C4-2B (cell line): ENCODE measurements around the gene FOXE3.

ENCODE experiments used
- H3K27ac ChIP-seq: fragments of 450-650 bp; 2 replicates; pipeline ENCODE4 v1.5.1; 2017
- ZFX ChIP-seq: fragments of 450-650 bp; IDR thresholded peaks from 2 replicates; pipeline ENCODE4 v1.6.1; 2017
- TF ChIP-seq, protein P1 (sequence below): fragments of 450-650 bp; conservative IDR thresholded peaks from 2 replicates; pipeline ENCODE4 v1.5.1; 2017; ENCODE audit warnings: mild to moderate bottlenecking

Gene FOXE3

DNA sequence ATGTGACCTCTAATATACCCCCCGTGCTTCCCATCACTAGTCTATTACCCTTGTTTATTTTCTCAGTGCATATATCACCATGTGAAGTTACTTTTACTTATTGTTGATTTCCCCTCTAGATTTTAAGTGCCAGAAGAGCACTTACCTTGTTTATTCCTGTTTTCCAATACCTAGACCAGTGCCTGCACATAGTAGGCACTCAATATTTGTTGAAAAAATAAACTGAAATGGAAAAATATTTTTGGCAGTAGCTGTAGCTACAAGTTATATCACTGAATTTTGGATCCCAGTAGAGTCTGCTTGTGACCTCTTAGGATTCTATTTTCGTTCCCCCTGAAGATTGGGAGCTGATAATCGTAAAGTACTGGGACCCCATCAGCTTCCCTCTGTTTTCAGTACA lies 32.0 kb upstream of the FOXE3 start:
- H3K27ac ChIP-seq: no peak overlapping the region
- TF ChIP-seq ZFX: no peak

DNA sequence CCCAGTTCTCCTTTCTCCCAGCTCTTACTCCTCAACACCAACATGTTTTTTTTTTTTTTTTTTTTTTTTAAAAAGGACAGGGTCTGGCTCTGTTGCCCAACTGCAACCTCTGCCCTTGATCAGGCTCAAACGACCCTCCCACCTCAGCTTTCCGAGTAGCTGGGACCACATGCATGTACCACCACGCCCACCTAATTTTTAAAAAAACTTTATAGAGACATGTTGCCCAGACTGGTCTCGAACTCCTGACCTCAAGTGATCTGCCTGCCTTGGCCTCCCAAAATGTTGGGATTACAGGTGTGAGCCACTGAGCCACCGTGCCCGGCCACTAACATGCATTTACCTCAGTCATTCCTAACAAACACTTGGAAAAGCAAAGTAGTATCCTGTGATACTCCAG lies 31.1 kb upstream of the FOXE3 start:
- no peak for TF ChIP-seq ZFX
- TF ChIP-seq, protein P1, sequence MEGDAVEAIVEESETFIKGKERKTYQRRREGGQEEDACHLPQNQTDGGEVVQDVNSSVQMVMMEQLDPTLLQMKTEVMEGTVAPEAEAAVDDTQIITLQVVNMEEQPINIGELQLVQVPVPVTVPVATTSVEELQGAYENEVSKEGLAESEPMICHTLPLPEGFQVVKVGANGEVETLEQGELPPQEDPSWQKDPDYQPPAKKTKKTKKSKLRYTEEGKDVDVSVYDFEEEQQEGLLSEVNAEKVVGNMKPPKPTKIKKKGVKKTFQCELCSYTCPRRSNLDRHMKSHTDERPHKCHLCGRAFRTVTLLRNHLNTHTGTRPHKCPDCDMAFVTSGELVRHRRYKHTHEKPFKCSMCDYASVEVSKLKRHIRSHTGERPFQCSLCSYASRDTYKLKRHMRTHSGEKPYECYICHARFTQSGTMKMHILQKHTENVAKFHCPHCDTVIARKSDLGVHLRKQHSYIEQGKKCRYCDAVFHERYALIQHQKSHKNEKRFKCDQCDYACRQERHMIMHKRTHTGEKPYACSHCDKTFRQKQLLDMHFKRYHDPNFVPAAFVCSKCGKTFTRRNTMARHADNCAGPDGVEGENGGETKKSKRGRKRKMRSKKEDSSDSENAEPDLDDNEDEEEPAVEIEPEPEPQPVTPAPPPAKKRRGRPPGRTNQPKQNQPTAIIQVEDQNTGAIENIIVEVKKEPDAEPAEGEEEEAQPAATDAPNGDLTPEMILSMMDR: no peak
- no peak overlapping the region for H3K27ac ChIP-seq

DNA sequence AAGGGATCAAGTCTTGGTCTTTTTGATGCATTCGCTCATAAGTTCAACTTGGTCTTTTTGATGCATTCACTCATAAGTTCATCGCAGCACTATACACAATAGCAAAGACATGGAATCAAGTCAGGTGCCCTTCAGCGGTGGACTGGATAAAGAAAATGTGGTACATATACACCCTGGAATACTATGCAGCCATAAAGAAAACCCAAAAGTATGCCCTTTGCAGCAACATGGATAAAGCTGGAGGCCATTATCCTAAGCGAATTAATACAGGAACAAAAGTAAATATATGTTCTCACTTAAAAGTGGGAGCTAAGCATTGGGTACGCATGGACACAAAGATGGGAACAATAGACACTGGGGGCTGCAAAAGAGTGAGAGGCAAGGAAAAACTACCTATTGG lies 29.8 kb upstream of the FOXE3 start:
- no peak overlapping the region for H3K27ac ChIP-seq
- TF ChIP-seq ZFX: no peak

DNA sequence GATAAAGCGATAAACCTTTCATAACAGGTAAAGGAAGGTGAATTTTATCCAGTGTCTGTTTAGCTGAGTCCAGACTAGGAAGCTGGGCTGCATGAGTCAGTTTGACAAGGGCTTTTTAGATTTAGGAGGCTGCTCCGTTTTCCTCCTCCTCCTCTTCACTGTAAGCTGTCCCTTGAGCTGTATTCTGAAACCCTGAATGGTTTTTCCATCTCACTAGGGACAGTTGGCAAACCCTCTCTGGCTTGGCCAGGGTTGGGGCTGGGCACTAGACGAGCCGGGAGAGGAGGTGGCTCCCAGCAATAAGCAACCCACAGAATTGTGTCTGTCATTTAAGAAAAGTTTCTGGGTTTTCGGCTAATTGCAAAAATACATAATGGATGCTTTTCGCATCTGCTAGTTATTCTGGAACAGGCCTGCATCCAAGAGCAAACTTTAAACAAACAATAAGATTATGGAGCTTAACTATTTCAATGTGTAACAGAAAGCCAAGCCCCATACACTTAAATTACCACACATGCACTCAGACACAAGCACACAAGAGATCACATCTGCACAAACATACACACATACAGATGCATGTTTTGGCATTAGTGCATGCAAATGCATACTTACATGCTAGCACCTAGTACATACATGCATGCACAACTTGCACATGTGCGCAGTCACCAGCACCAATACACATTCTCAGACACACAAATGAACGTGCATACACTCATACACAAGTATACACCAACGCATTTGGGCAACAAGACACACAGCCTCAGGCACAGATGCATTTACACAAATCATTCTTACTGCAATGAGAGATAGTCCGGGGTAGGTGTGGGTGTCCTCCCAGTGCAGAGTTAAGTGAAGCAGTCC lies 27.8 kb upstream of the FOXE3 start:
- H3K27ac ChIP-seq: no peak overlapping the region
- TF ChIP-seq, protein P1: no peak
- no peak for TF ChIP-seq ZFX

DNA sequence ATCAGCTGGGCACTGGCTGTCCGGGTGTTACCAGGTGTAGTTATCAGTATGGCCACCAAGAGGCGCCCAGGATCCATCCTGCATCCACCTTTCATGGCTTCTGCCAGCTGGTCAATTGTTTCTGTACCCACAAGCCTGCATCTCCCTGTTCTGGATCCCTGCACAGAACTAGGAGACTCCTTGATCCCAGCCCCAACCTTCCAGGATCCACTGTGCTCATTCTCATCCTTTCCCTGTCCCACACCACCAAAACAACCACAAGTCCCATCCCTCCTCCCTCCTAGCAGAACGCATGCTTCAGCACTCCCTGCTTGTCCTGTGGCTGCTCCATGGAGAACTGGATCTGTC lies 27.2 kb upstream of the FOXE3 start:
- no peak for TF ChIP-seq ZFX
- TF ChIP-seq, protein P1: peak; percentile 91

DNA sequence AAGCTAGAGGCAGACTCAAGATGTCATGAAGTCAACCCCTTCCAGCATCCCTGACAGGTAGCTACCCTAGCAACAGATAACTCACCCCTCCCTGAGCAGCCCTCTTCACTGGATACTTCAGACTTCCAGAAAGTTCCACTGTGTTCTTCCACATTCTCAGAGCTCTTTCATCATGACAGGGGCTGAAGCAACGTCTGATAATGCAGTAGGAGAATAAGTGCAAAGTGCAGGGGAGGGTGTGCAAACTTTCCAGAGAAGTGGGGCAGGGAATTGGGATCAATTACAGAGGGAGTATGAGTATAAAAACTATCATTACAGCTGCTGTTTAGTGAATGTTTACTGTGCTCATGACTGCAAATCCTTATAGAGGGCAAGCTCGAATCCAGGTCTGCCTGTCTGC lies 26.4 kb upstream of the FOXE3 start:
- H3K27ac ChIP-seq: no peak overlapping the region
- TF ChIP-seq, protein P1: no peak
- TF ChIP-seq ZFX: no peak

More for the DNA sequence above, 27.2 kb upstream of the FOXE3 start:
- no peak overlapping the region for H3K27ac ChIP-seq

DNA sequence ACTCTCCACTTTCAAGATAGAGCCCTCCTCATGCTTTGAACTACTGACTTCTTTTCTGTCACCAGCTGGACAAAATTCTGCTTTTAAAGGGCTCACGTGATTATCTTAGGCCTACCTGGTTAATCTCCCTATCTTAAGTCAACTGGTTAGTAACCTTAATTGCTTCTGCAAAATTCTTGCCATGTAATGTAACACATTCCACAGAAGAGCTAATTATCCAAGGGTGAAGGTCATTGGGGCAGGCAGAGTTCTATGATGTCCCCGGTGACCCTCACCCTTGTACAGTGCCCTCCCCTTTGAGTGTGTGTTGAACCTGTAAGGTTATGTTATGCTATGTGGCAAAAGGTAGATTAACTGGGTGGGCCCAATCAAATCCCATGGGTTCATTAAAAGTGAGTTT lies 25.2 kb upstream of the FOXE3 start:
- TF ChIP-seq, protein P1: no peak
- no peak for TF ChIP-seq ZFX
- no peak overlapping the region for H3K27ac ChIP-seq

DNA sequence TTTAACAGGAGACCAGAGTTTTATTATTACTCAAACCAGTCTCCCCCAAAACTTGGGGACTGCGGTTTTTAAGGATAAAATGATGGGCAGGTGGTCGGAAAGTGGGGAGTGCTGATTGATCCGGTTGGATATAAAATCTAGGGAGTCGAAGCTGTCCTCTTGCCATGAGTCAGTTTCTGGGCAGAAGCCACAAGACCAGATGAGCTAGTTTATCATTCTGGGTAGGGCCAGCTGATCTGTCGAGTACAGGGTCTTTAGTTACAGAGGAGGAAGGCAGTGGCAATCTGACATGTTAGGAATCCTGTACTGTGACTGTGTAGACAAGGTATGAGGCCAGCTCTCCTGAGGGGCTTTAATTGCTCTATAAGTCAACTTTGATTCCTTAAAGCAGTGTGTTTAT lies 22.9 kb upstream of the FOXE3 start:
- H3K27ac ChIP-seq: no peak overlapping the region
- TF ChIP-seq, protein P1: no peak
- TF ChIP-seq ZFX: no peak
